Epithelial cell of esophagus (primary cell): ENCODE results near the gene SEMA7A.
A peak's percentile ranks its signal among the peaks of the same experiment; 100 is the strongest.

ENCODE experiments used
- DNase-seq: peaks from one replicate; pipeline ENCODE4 v3.0.0; 2010; ENCODE audit warnings: low read depth
- H3K4me3 ChIP-seq: 2 replicates; pipeline ENCODE4 v1.5.1; 2011; ENCODE audit warnings: mild to moderate bottlenecking, low read length, control low read depth
- CTCF ChIP-seq: IDR thresholded peaks from 2 replicates; pipeline ENCODE4 v1.5.1; 2011; ENCODE audit warnings: low read depth, mild to moderate bottlenecking, low read length, control low read depth, inconsistent platforms; ENCODE audit not compliant: insufficient read depth; ENCODE audit errors: missing control alignments

The SEMA7A gene

DNA sequence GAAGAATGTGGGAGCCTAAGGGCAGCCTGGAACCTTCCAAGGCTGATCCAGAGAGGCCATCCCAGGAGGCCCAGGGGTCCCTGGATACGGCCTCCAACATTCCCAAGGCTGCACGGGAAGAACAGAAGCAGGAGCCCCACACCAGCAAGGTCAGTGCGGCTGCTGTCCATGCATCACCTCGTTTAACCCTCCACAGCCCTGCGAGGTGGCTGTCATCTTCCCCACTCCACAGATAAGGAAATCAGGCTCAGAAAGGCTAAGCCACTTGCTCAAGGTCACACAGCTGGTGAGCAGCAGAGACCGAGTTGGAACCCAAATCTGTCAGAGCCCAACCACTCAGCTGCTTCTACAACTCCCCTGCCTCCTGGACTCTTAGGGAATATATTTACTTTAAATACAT, 21.6 kb downstream of the SEMA7A start:
- TF ChIP-seq CTCF, result no peak
- DNase-seq, result no peak
- no peak overlapping the region for H3K4me3 ChIP-seq

GRCh38 chr15:74411686-74412085, 22.1 kb downstream of the SEMA7A start:
- DNase-seq, result no peak
- no peak for TF ChIP-seq CTCF
- H3K4me3 ChIP-seq, result no peak overlapping the region

DNA sequence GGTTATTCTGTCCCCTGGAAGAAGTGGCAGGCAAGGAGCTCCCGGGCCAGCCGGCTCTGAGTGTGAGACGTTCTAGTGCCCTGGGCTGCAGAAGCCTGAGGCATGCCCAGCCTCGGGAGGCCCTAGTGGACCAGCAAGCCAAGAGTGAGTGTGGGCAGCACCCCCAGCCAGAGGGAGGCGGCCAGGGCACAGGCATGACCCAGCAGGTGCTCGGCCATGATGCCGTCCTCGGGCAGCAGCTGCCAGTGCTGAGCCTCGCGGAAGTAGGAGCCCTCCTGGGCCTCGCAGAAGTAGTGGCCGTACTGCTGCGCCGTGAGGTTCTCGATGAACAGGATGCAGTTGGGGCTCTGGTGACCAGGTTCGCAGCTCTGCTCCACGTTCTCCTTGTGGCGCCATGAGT, 23.3 kb downstream of the SEMA7A start:
- no peak overlapping the region for H3K4me3 ChIP-seq
- no peak for DNase-seq
- TF ChIP-seq CTCF, result no peak

- no peak overlapping the region for H3K4me3 ChIP-seq
- DNase-seq, result no peak
- TF ChIP-seq CTCF, result no peak
These were observed 24.5 kb downstream of the SEMA7A start for GRCh38 chr15:74409225-74409624.

DNA sequence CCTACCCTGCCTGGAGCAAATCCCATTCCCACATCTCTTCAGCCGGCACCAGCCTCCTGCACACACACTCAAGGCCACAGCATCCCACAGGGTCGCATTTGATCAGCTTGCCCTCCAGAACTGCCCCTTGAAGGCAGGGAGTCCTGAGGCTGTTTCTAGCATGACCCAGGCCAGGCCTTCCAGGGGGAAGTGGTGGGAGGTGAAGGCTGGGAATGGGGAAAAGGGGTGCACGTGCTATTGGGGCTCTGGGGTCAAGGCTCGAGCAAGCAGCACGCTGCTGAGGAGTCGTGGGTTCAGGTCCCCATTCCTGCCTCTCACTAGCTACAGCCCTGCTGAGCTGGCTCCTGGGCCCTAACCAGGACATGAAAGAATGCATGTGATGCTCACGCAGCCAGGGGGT, 24.9 kb downstream of the SEMA7A start:
- no peak overlapping the region for H3K4me3 ChIP-seq
- DNase-seq, result no peak
- TF ChIP-seq CTCF, result no peak

GRCh38 chr15:74408385-74408784, 25.4 kb downstream of the SEMA7A start:
- H3K4me3 ChIP-seq, result no peak overlapping the region
- no peak for TF ChIP-seq CTCF
- DNase-seq, result no peak

- TF ChIP-seq CTCF, result no peak
- no peak overlapping the region for H3K4me3 ChIP-seq
- peak; percentile 88 for DNase-seq
These were observed 26.6 kb downstream of the SEMA7A start for GRCh38 chr15:74406992-74407705.
